Activated CD4-positive, alpha-beta T cell treated with anti-CD3 and anti-CD28 coated beads, Interleukin-2, amount 10 ng/mL, durations not matched to agents 24 days and 14 days (primary cell): ENCODE data around the gene OCA2. TPM values are rescaled to one million over a fixed set of nuclear protein-coding genes. Genes with fewer than 3 reads are reported as not detected.

ENCODE experiments used
- DNase-seq: peaks from one replicate; pipeline ENCODE4 v3.0.0; 2022
- H3K27ac Mint-ChIP-seq: one replicate; pipeline ENCODE4 v1.8.0; 2022; ENCODE audit warnings: mild to moderate bottlenecking, mixed read lengths
- H3K27me3 Mint-ChIP-seq: one replicate; pipeline ENCODE4 v1.8.0; 2022; ENCODE audit warnings: mixed read lengths
- H3K36me3 Mint-ChIP-seq: one replicate; pipeline ENCODE4 v1.8.0; 2022; ENCODE audit warnings: low read depth, mild to moderate bottlenecking, mixed read lengths
- H3K4me1 Mint-ChIP-seq: one replicate; pipeline ENCODE4 v1.8.0; 2021; ENCODE audit warnings: mixed read lengths
- H3K4me3 Mint-ChIP-seq: one replicate; pipeline ENCODE4 v1.8.0; 2022; ENCODE audit warnings: mild to moderate bottlenecking, moderate library complexity, mixed read lengths
- H3K9me3 Mint-ChIP-seq: one replicate; pipeline ENCODE4 v1.8.0; 2021; ENCODE audit warnings: mixed read lengths
- intact Hi-C: fragments of 100-400 bp; cut with micrococcal nuclease; formaldehyde crosslinking; loops from one replicate; pipeline ENCODE4 v1.15.1; 2023
- total RNA-seq: library from RNA; stranded (reverse); gene quantifications from 2 replicates; pipeline ENCODE4 v1.2.3, GENCODE V29; 2022

The OCA2 gene
- total RNA-seq, 1 donor from 2014 or later, result not detected

- Mint-ChIP-seq H3K36me3 (peaks cover 2% of the 10 kb centered on the region), H3K27ac (no peak overlapping the region), H3K4me1 (peaks cover 13% of the 10 kb centered on the region), H3K9me3 (peaks cover 12% of the 10 kb centered on the region), H3K4me3 (no peak overlapping the region), H3K27me3 (peaks cover 65% of the 10 kb centered on the region)
- no peak for DNase-seq
- intact Hi-C loops, result no loop called here
These were observed 5.2 kb downstream of the OCA2 start for GRCh38 chr15:28093752-28094535.

- Mint-ChIP-seq H3K4me1 (peaks cover 14% of the 10 kb centered on the region), H3K36me3 (peaks cover 2% of the 10 kb centered on the region), H3K27ac (no peak overlapping the region), H3K4me3 (no peak overlapping the region), H3K27me3 (peaks cover 62% of the 10 kb centered on the region), H3K9me3 (peaks cover 12% of the 10 kb centered on the region)
- intact Hi-C loops, result no loop called here
- peak; percentile 1 for DNase-seq
These were observed 7.8 kb downstream of the OCA2 start for GRCh38 chr15:28091313-28091712.

- Mint-ChIP-seq H3K4me3 (no peak overlapping the region), H3K27me3 (peaks cover 34% of the 10 kb centered on the region), H3K27ac (no peak overlapping the region), H3K4me1 (peaks cover 12% of the 10 kb centered on the region), H3K36me3 (peaks cover 2% of the 10 kb centered on the region), H3K9me3 (peaks cover 9% of the 10 kb centered on the region)
- DNase-seq, result peak; percentile 87
- intact Hi-C loops, result no loop called here
These were observed 12.9 kb downstream of the OCA2 start for GRCh38 chr15:28086175-28086703.

GRCh38 chr15:28085489-28086174 is 13.5 kb downstream of the OCA2 start:
- H3K4me1 Mint-ChIP-seq, result peaks cover 12% of the 10 kb centered on the region
- peaks cover 29% of the 10 kb centered on the region for H3K27me3 Mint-ChIP-seq
- intact Hi-C loops, result no loop called here
- H3K27ac Mint-ChIP-seq, result no peak overlapping the region
- peaks cover 2% of the 10 kb centered on the region for H3K36me3 Mint-ChIP-seq
- no peak for DNase-seq
- peaks cover 7% of the 10 kb centered on the region for H3K9me3 Mint-ChIP-seq
- H3K4me3 Mint-ChIP-seq, result no peak overlapping the region

- H3K27me3 Mint-ChIP-seq, result peaks cover 24% of the 10 kb centered on the region
- H3K4me1 Mint-ChIP-seq, result peaks cover 12% of the 10 kb centered on the region
- intact Hi-C loops, result no loop called here
- no peak for DNase-seq
- H3K36me3 Mint-ChIP-seq, result no peaks in the 10 kb centered on the region
- no peak overlapping the region for H3K4me3 Mint-ChIP-seq
- H3K27ac Mint-ChIP-seq, result no peak overlapping the region
- no peaks in the 10 kb centered on the region for H3K9me3 Mint-ChIP-seq
These were observed 14.6 kb downstream of the OCA2 start for GRCh38 chr15:28084547-28084946.

- H3K4me1 Mint-ChIP-seq, result peaks cover 12% of the 10 kb centered on the region
- no peaks in the 10 kb centered on the region for H3K9me3 Mint-ChIP-seq
- no peak overlapping the region for H3K27ac Mint-ChIP-seq
- DNase-seq, result no peak
- no peaks in the 10 kb centered on the region for H3K36me3 Mint-ChIP-seq
- intact Hi-C loops, result no loop called here
- peaks cover 16% of the 10 kb centered on the region for H3K27me3 Mint-ChIP-seq
- no peak overlapping the region for H3K4me3 Mint-ChIP-seq
These were observed 16.0 kb downstream of the OCA2 start for GRCh38 chr15:28082891-28083684.

GRCh38 chr15:28081594-28081993 is 17.5 kb downstream of the OCA2 start:
- peaks cover 4% of the 10 kb centered on the region for H3K4me1 Mint-ChIP-seq
- no peak overlapping the region for H3K4me3 Mint-ChIP-seq
- H3K27me3 Mint-ChIP-seq, result peaks cover 8% of the 10 kb centered on the region
- H3K9me3 Mint-ChIP-seq, result no peaks in the 10 kb centered on the region
- H3K36me3 Mint-ChIP-seq, result no peaks in the 10 kb centered on the region
- intact Hi-C loops, result no loop called here
- H3K27ac Mint-ChIP-seq, result no peak overlapping the region
- no peak for DNase-seq

- Mint-ChIP-seq H3K4me1 (no peaks in the 10 kb centered on the region), H3K9me3 (no peaks in the 10 kb centered on the region), H3K36me3 (no peaks in the 10 kb centered on the region), H3K27me3 (peaks cover 7% of the 10 kb centered on the region), H3K27ac (no peak overlapping the region), H3K4me3 (no peak overlapping the region)
- no peak for DNase-seq
- intact Hi-C loops, result no loop called here
These were observed 18.7 kb downstream of the OCA2 start for GRCh38 chr15:28080386-28080785.

- Mint-ChIP-seq H3K9me3 (no peaks in the 10 kb centered on the region), H3K27ac (no peak overlapping the region), H3K27me3 (peaks cover 4% of the 10 kb centered on the region), H3K36me3 (no peaks in the 10 kb centered on the region), H3K4me3 (no peak overlapping the region), H3K4me1 (no peaks in the 10 kb centered on the region)
- DNase-seq, result no peak
- intact Hi-C loops, result no loop called here
These were observed 19.7 kb downstream of the OCA2 start for GRCh38 chr15:28079313-28079969.

- Mint-ChIP-seq H3K4me3 (no peak overlapping the region), H3K27me3 (peaks cover 4% of the 10 kb centered on the region)
These were observed 20.9 kb downstream of the OCA2 start for GRCh38 chr15:28078191-28078719.

GRCh38 chr15:28075573-28075972 is 23.5 kb downstream of the OCA2 start:
- Mint-ChIP-seq H3K36me3 (no peaks in the 10 kb centered on the region), H3K9me3 (no peaks in the 10 kb centered on the region), H3K27me3 (peaks cover 4% of the 10 kb centered on the region), H3K4me3 (no peak overlapping the region), H3K27ac (no peak overlapping the region), H3K4me1 (no peaks in the 10 kb centered on the region)
- DNase-seq, result no peak
- intact Hi-C loops, result no loop called here

More at GRCh38 chr15:28078191-28078719, 20.9 kb downstream of the OCA2 start:
- no peak for DNase-seq
- Mint-ChIP-seq H3K36me3 (no peaks in the 10 kb centered on the region), H3K9me3 (no peaks in the 10 kb centered on the region), H3K27ac (no peak overlapping the region), H3K4me1 (no peaks in the 10 kb centered on the region)
- intact Hi-C loops, result no loop called here

- no peaks in the 10 kb centered on the region for H3K36me3 Mint-ChIP-seq
- H3K27me3 Mint-ChIP-seq, result peaks cover 10% of the 10 kb centered on the region
- no peaks in the 10 kb centered on the region for H3K4me1 Mint-ChIP-seq
- H3K4me3 Mint-ChIP-seq, result no peak overlapping the region
- no peaks in the 10 kb centered on the region for H3K9me3 Mint-ChIP-seq
- no peak for DNase-seq
- intact Hi-C loops, result no loop called here
- no peak overlapping the region for H3K27ac Mint-ChIP-seq
These were observed 30.2 kb downstream of the OCA2 start for GRCh38 chr15:28068930-28069329.

GRCh38 chr15:28066231-28066630 is 32.9 kb downstream of the OCA2 start:
- DNase-seq, result no peak
- Mint-ChIP-seq H3K27me3 (peaks cover 10% of the 10 kb centered on the region), H3K9me3 (no peaks in the 10 kb centered on the region), H3K27ac (no peak overlapping the region), H3K4me1 (no peaks in the 10 kb centered on the region), H3K4me3 (no peak overlapping the region), H3K36me3 (no peaks in the 10 kb centered on the region)
- intact Hi-C loops, result no loop called here
